ES-I3 (cell line): ENCODE measurements around the gene HELZ.

Experiments
- H3K36me3 ChIP-seq: 2 replicates; pipeline ENCODE4 v1.6.1; 2013; ENCODE audit warnings: mild to moderate bottlenecking, low read length, control low read depth, moderate library complexity; ENCODE audit not compliant: insufficient read depth
- H3K4me1 ChIP-seq: 2 replicates; pipeline ENCODE4 v1.6.1; 2013; ENCODE audit warnings: mild to moderate bottlenecking, control low read depth, low read length; ENCODE audit not compliant: insufficient read depth
- H3K9ac ChIP-seq: 2 replicates; pipeline ENCODE4 v1.6.1; 2013; ENCODE audit warnings: low read depth, mild to moderate bottlenecking, low read length, moderate library complexity
- H3K9me3 ChIP-seq: 2 replicates; pipeline ENCODE4 v1.6.1; 2013; ENCODE audit warnings: mild to moderate bottlenecking, low read length, moderate library complexity; ENCODE audit not compliant: control insufficient read depth, insufficient read depth

Gene HELZ

GRCh38 chr17:67032382-67032781, 212.6 kb downstream of the HELZ start:
- no peak overlapping the region for H3K9ac ChIP-seq
- H3K9me3 ChIP-seq, result no peaks in the 10 kb centered on the region
- H3K36me3 ChIP-seq, result no peaks in the 10 kb centered on the region
- H3K4me1 ChIP-seq, result no peaks in the 10 kb centered on the region

- Histone ChIP-seq H3K9me3 (no peaks in the 10 kb centered on the region), H3K4me1 (no peaks in the 10 kb centered on the region), H3K9ac (no peak overlapping the region), H3K36me3 (no peaks in the 10 kb centered on the region)
Observed at GRCh38 chr17:67030641-67031040, 214.4 kb downstream of the HELZ start.

- no peak overlapping the region for H3K9ac ChIP-seq
- H3K9me3 ChIP-seq, result no peaks in the 10 kb centered on the region
- no peaks in the 10 kb centered on the region for H3K36me3 ChIP-seq
- H3K4me1 ChIP-seq, result no peaks in the 10 kb centered on the region
Observed at GRCh38 chr17:67027031-67027628, 217.9 kb downstream of the HELZ start.

- no peak overlapping the region for H3K9ac ChIP-seq
- H3K36me3 ChIP-seq, result no peaks in the 10 kb centered on the region
- no peaks in the 10 kb centered on the region for H3K9me3 ChIP-seq
- H3K4me1 ChIP-seq, result no peaks in the 10 kb centered on the region
Observed at GRCh38 chr17:67026341-67026740, 218.7 kb downstream of the HELZ start.

GRCh38 chr17:67025216-67025792, 219.7 kb downstream of the HELZ start:
- H3K4me1 ChIP-seq, result no peaks in the 10 kb centered on the region
- H3K36me3 ChIP-seq, result no peaks in the 10 kb centered on the region
- no peaks in the 10 kb centered on the region for H3K9me3 ChIP-seq

GRCh38 chr17:67024736-67025135, 220.3 kb downstream of the HELZ start:
- no peak overlapping the region for H3K9ac ChIP-seq
- H3K36me3 ChIP-seq, result no peaks in the 10 kb centered on the region
- H3K9me3 ChIP-seq, result no peaks in the 10 kb centered on the region
- no peaks in the 10 kb centered on the region for H3K4me1 ChIP-seq

More at GRCh38 chr17:67025216-67025792, 219.7 kb downstream of the HELZ start:
- H3K9ac ChIP-seq, result no peak overlapping the region

- H3K9ac ChIP-seq, result no peak overlapping the region
- no peaks in the 10 kb centered on the region for H3K36me3 ChIP-seq
- H3K9me3 ChIP-seq, result no peaks in the 10 kb centered on the region
- H3K4me1 ChIP-seq, result peaks cover 5% of the 10 kb centered on the region; the same call in 1 of the 2 replicates
Observed at GRCh38 chr17:67022451-67022810, 222.6 kb downstream of the HELZ start.

- no peaks in the 10 kb centered on the region for H3K9me3 ChIP-seq
- no peaks in the 10 kb centered on the region for H3K36me3 ChIP-seq
- H3K4me1 ChIP-seq, result peaks cover 5% of the 10 kb centered on the region; the same call in 1 of the 2 replicates
- no peak overlapping the region for H3K9ac ChIP-seq
Observed at GRCh38 chr17:67021743-67022450, 223.1 kb downstream of the HELZ start.

GRCh38 chr17:67021196-67021595, 223.8 kb downstream of the HELZ start:
- Histone ChIP-seq H3K4me1 (peaks cover 5% of the 10 kb centered on the region; the same call in 1 of the 2 replicates), H3K9me3 (no peaks in the 10 kb centered on the region), H3K9ac (no peak overlapping the region), H3K36me3 (no peaks in the 10 kb centered on the region)
